ENCODE data around the gene BTF3. TPM values are rescaled to one million over a fixed set of nuclear protein-coding genes. Genes with fewer than 3 reads are reported as not detected.
A peak's percentile ranks its signal among the peaks of the same experiment; 100 is the strongest.
"Not testable (repeated sequence)": the region's sequence is repeated elsewhere in the genome, so short reads cannot be mapped to it uniquely, and the experiment has no call there.

BTF3 gene
- total RNA-seq (100 to 1,000 TPM; 380 to 468 (median 414) TPM), polyA plus RNA-seq (530 TPM)
- long read RNA-seq, donor 1, transcript BTF3-201 (6 exons, 897 nt) = major isoform, 199 of 228 reads
- long read RNA-seq, donor 1, transcript BTF3-202 (6 exons, 1,237 nt) = minor isoform, 22 of 228 reads
- long read RNA-seq, donor 1, partial matches to known transcripts = 1 of 228 reads
- long read RNA-seq, donor 1, other reads (novel, unspliced or antisense) = 6 of 228 reads
- long read RNA-seq, donor 2, transcript BTF3-201 (6 exons, 897 nt) = major isoform, 149 of 174 reads
- long read RNA-seq, donor 2, transcript BTF3-202 (6 exons, 1,237 nt) = minor isoform, 22 of 174 reads
- long read RNA-seq, donor 2, partial matches to known transcripts = 2 of 174 reads
- long read RNA-seq, donor 2, other reads (novel, unspliced or antisense) = 1 of 174 reads
- long read RNA-seq, donor 3, transcript BTF3-201 (6 exons, 897 nt) = major isoform, 169 of 225 reads
- long read RNA-seq, donor 3, transcript BTF3-202 (6 exons, 1,237 nt) = minor isoform, 46 of 225 reads
- long read RNA-seq, donor 3, partial matches to known transcripts = 1 of 225 reads
- long read RNA-seq, donor 3, other reads (novel, unspliced or antisense) = 6 of 225 reads
- long read RNA-seq, donor 4, transcript BTF3-201 (6 exons, 897 nt) = major isoform, 124 of 147 reads
- long read RNA-seq, donor 4, transcript BTF3-202 (6 exons, 1,237 nt) = minor isoform, 20 of 147 reads
- long read RNA-seq, donor 4, partial matches to known transcripts = 0 of 147 reads
- long read RNA-seq, donor 4, other reads (novel, unspliced or antisense) = 2 of 147 reads

DNA sequence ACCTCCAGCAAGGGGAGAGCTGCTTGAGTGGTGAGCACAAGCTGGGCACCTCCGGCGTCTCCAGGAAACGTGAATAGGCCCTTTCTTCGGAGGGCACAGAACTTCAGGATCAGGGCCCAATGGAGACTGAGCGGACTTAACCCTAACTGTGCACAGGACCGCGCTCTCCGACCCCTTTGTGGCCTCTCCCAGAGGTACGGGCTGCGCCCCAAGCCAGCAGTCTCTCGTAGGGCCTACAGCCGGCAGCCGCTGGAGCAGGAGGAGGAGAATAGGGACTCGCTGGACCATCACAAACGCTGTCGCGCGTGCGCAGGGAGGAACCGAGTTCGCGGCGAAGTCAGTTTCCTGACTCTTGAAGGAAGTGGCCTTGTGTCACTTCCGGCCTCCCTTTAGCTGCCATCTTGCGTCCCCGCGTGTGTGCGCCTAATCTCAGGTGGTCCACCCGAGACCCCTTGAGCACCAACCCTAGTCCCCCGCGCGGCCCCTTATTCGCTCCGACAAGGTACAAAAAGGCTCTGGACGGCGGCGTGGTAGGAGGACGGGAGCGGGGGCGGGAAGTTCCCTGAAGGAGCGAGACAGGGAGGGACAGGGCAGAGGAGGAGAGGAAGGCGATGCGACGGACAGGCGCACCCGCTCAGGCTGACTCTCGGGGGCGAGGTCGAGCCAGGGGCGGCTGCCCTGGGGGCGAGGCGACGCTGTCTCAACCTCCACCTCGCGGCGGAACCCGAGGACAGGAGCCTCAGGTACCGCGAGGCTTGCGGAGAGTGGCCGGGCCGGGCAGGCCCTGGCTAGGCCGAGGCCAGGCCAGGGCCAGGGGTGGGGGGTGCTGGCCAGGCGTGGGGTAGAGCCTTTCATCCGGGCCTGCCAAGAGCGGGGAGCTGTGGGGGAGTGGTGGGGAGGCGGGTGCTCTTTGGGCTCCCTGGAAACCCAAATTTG, at the start of gene BTF3:
BTF3 (plus strand) TSS at position 386 of the 936 bp plus-strand sequence; CDS start at position 612, 226 bp downstream.
- DNase-seq = peak; percentile 97 to 99 (median 98)
- under 1% methylated on average over 67 of the region's 67 CpGs for WGBS
- peak within 1 kb of the TSS; percentile 89 for H3K27ac ChIP-seq (ENCODE audit: low read length)
- peak within 1 kb of the TSS; percentile 71 for H3K4me3 ChIP-seq (ENCODE audit: low read length)
- H3K4me1 ChIP-seq (ENCODE audit: control insufficient read depth, insufficient read depth, low read length) = peaks cover 4% of the 10 kb centered on the region
- ATAC-seq = peak; percentile 99
- H3K9me3 ChIP-seq (ENCODE audit: control insufficient read depth, low read length) = no peaks in the 10 kb centered on the region
- no peaks in the 10 kb centered on the region for H3K27me3 ChIP-seq (ENCODE audit: control insufficient read depth, insufficient read depth)
- intact Hi-C loops (cut with DNase I) = no loop called here

DNA sequence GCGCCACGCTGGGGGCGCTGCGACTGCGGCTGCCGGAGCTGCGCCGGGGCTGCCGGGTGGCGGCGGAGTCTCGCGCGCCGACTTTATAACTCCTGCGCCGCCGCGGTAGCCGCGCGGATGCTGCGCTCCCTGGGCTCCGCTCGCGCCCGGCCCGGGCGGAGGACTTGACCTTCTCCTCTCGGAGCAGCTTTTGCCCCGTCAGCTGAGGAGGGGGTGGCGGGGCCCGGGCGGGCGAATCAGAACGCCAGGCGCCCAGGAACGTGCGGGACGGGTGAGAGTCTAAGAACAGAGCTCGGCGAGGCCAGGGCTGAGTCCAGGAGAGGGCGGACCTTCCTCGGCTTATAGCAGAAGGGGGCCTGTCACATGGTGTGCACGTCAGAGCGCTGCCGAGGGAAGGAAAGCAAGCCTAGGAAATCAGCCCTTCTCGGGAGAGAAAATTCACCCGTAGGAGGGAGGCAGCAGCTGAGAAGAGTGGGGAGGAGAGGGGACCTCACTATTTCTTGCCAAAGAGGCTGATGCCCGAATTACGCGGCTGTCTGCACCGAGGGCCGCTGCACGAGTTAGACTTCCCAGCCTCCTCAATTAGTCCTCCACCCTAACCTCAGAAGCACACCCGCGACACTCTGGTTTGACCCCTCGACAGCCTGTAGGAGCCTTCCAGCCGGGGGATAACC, 49.6 kb upstream of the BTF3 start, which contains the start of gene FOXD1:
FOXD1 (minus strand) TSS at position 315 of the 674 bp plus-strand sequence. CDS start 415 bp downstream, outside the sequence.
- peak; percentile 66 to 78 (median 69) for DNase-seq
- Histone ChIP-seq H3K4me3 (ENCODE audit: low read length) (peak within 1 kb of the TSS; percentile 40), H3K27ac (ENCODE audit: low read length) (no peak within 1 kb of the TSS), H3K27me3 (ENCODE audit: control insufficient read depth, insufficient read depth) (no peaks in the 10 kb centered on the region), H3K4me1 (ENCODE audit: control insufficient read depth, insufficient read depth, low read length) (peaks cover 3% of the 10 kb centered on the region), H3K9me3 (ENCODE audit: control insufficient read depth, low read length) (no peaks in the 10 kb centered on the region)
- ATAC-seq = peak; percentile 81 to 90
- under 1% methylated on average over 59 of the region's 59 CpGs for WGBS
- intact Hi-C loops (cut with DNase I) = no loop called here

DNA sequence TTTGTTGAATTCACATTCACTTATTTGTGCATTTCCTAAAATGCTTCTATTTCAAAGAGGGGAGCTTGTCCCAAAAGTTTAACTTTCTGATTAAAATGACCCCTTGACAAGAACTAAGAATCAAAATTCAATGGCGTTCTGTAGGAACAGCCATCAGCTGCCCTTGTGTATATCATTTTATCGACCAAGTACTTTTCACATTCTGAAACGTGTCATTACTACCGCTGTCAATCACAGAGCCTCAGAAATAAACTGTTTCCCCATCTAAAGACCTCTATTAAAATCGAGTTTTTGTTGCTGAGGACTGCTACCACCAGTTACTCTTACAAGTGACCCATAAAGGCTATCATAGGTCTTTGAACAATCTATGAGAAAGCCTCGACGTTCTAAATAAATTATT, 48.1 kb upstream of the BTF3 start:
- no peak overlapping the region for H3K4me3 ChIP-seq (ENCODE audit: low read length)
- 11% methylated on average over 7 of the region's 7 CpGs for WGBS
- DNase-seq (no peak), ATAC-seq (no peak)
- H3K9me3 ChIP-seq (ENCODE audit: control insufficient read depth, low read length) = no peaks in the 10 kb centered on the region
- peaks cover 3% of the 10 kb centered on the region for H3K4me1 ChIP-seq (ENCODE audit: control insufficient read depth, insufficient read depth, low read length)
- H3K27me3 ChIP-seq (ENCODE audit: control insufficient read depth, insufficient read depth) = no peaks in the 10 kb centered on the region
- no peak overlapping the region for H3K27ac ChIP-seq (ENCODE audit: low read length)
- intact Hi-C loops (cut with DNase I) = loop anchor here in 3 of 4 donors (5.0 to 10.0 kb wide), 3 partner anchors 233 to 368 kb away; no protein-coding TSS in a partner anchor

DNA sequence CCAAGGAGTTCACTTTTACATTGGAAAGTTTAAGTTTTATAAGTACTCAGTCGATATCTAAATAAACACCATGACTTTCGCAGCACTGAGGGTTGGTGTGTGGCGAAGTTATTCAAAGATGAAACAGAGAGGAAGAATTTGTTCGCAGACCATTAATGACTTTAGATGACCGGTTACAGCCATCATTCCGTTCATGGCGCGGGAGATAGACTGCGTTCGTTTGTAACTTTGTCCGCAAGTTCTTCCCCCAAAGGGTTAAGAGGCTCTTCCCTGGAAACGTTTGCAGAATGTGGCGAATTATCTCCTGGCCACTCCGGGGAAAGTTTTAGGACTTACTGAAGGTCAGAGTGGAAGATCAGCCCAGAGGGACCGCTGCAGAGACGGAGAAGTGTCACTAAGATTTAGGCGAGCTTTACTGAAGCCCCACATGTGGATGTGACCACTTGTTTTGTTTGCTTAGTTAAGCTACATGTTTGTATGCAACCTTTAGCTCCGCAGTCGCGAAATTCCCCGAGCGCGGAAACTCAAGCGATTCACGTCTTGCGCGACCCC, 47.5 kb upstream of the BTF3 start:
- ATAC-seq (peak in 1 of 2 donors; percentile 7), DNase-seq (no peak)
- intact Hi-C loops (cut with DNase I) = loop anchor here in 3 of 4 donors (5.0 to 10.0 kb wide), 3 partner anchors 233 to 368 kb away; no protein-coding TSS in a partner anchor
- Histone ChIP-seq H3K4me3 (ENCODE audit: low read length) (no peak overlapping the region), H3K4me1 (ENCODE audit: control insufficient read depth, insufficient read depth, low read length) (peaks cover 3% of the 10 kb centered on the region), H3K27me3 (ENCODE audit: control insufficient read depth, insufficient read depth) (no peaks in the 10 kb centered on the region), H3K9me3 (ENCODE audit: control insufficient read depth, low read length) (no peaks in the 10 kb centered on the region), H3K27ac (ENCODE audit: low read length) (no peak overlapping the region)
- WGBS = 8% methylated on average over 27 of the region's 27 CpGs

DNA sequence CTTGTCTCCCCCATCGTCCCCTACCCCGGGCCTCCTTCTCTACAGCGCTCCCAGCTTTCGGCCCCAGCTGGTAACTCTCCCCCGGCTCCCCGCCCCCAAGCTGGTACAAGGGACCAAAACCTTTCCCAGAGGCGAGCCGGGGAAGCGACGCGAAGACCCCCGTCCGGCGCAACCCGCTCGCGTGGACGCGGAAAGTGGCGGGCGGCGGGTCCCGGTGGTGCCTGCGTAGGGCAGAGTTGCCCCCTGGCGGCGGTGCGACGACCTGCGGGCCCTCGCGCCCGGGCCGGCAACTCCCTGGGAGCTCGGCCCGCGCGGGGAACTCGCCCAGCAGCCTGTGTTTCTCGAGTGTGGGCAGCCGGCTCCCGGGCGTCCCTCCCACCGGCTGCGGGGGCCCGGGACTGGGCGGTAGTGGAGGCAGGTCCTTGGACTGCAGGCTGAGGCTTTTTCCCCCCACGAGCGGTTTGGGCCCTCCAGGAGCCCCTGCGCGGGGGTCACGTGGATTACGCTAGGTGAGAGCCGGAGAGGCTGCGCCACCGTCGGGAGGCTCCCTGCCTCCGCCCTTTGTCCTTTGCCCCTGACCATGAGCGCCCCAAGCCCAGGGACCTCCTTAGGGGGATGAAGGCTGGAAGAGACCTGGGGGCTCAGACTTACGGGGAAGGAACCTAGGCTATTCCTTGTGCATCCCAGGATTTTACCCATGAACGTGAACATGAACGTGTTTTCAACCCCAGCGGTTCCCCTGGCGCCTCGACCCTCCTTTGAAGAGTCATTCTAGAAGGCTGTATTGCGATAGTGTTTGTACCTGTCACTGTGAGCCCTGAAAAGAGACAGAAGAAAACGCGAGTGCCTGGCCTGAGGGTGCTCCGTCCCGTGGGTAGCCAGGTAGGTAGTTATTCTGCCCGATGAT, 46.8 kb upstream of the BTF3 start:
- H3K27me3 ChIP-seq (ENCODE audit: control insufficient read depth, insufficient read depth) = no peaks in the 10 kb centered on the region
- DNase-seq = peak; percentile 70 to 85 (median 83)
- intact Hi-C loops (cut with DNase I) = loop anchor here in 3 of 4 donors (5.0 to 10.0 kb wide), 3 partner anchors 234 to 369 kb away; no protein-coding TSS in a partner anchor

DNA sequence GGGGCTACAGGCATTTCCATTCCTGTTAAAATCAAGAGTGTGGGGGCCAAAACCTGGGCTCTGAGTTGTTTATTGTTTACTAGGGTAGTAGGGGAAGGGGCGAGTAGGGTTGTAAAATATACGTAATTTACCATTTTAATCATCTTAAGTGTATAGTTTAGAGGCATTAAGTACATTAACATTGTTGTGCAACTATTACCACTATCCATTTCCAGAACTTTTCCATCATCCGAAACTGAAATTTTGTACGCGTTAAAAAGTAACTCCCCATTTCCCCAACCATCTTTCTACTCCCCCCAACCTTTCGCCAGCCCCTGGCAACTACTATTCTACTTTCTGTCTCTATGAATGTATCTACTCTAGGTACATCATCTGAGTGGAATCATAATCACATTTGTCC, 46.0 kb upstream of the BTF3 start:
- Histone ChIP-seq H3K4me1 (ENCODE audit: control insufficient read depth, insufficient read depth, low read length) (no peaks in the 10 kb centered on the region), H3K4me3 (ENCODE audit: low read length) (no peak overlapping the region), H3K27ac (ENCODE audit: low read length) (no peak overlapping the region), H3K27me3 (ENCODE audit: control insufficient read depth, insufficient read depth) (no peaks in the 10 kb centered on the region), H3K9me3 (ENCODE audit: control insufficient read depth, low read length) (no peaks in the 10 kb centered on the region)
- intact Hi-C loops (cut with DNase I) = loop anchor here in 3 of 4 donors (5.0 to 10.0 kb wide), 3 partner anchors 235 to 370 kb away; no protein-coding TSS in a partner anchor
- DNase-seq (no peak), ATAC-seq (no peak)
- WGBS = 57% methylated on average over 6 of the region's 6 CpGs

More for the DNA sequence above, 46.8 kb upstream of the BTF3 start:
- WGBS = 4% methylated on average over 70 of the region's 70 CpGs
- H3K9me3 ChIP-seq (ENCODE audit: control insufficient read depth, low read length) = no peaks in the 10 kb centered on the region
- H3K4me3 ChIP-seq (ENCODE audit: low read length) = no peak overlapping the region
- peaks cover 2% of the 10 kb centered on the region for H3K4me1 ChIP-seq (ENCODE audit: control insufficient read depth, insufficient read depth, low read length)
- peak; percentile 69 to 77 for ATAC-seq
- H3K27ac ChIP-seq (ENCODE audit: low read length) = no peak overlapping the region

DNA sequence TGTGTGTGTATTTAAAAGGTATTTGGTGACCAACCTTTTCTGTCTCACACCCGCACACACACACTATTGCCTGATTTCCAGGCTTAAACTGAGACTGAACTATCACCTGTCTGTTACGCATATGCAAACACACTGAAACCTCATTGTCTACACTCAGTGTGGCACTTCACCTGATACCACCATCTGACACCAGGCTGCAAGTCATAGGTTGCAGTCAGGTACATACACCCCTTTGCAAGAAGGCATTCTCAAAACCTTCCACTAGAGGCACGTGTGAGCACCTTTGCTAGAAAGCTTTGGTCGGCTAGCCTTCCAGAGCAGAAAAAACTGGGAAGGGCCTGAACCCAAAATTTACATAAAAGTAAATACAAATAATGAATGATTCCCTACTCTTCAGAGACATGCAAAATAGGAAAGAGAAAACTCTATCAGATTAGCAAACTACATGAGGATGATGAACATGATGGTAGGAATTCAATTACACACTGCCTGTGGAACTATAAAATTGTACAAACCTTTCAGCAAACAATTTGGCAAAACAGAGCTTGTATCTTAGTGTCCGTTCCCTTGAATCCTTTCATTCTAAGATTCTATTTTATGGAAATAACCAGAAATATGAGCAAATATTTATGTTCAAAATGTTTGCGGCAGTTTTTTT, 43.7 kb upstream of the BTF3 start:
- H3K4me3 ChIP-seq (ENCODE audit: low read length) = no peak overlapping the region
- peak; percentile 41 to 59 for ATAC-seq
- H3K4me1 ChIP-seq (ENCODE audit: control insufficient read depth, insufficient read depth, low read length) = no peaks in the 10 kb centered on the region
- H3K9me3 ChIP-seq (ENCODE audit: control insufficient read depth, low read length) = no peaks in the 10 kb centered on the region
- no peak overlapping the region for H3K27ac ChIP-seq (ENCODE audit: low read length)
- intact Hi-C loops (cut with DNase I) = loop anchor here in 3 of 4 donors (5.0 to 10.0 kb wide), 3 partner anchors 237 to 372 kb away; no protein-coding TSS in a partner anchor
- no peaks in the 10 kb centered on the region for H3K27me3 ChIP-seq (ENCODE audit: control insufficient read depth, insufficient read depth)
- no peak for DNase-seq
- WGBS = 45% methylated on average over 6 of the region's 6 CpGs

DNA sequence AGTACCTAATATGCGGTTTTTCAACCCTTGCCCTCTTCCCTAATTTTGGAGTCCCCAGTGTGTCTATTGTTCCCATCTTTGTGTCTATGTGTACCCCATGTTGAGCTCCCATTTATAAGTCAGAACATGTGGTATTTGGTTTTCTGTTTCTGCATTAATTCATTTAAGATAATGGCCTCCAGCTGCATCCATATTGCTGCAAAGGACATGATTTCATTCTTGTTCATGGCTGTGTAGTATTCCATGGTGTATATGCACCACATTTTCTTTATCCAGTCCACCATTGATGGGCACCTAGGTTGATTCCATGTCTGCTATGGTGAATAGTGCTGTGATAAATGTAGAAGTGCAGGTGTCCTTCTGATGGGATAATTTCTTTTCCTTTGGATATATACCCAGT, 41.8 kb upstream of the BTF3 start:
- not testable (repeated sequence) for H3K9me3 ChIP-seq (ENCODE audit: control insufficient read depth, low read length); H3K27me3 ChIP-seq (ENCODE audit: control insufficient read depth, insufficient read depth); DNase-seq; H3K27ac ChIP-seq (ENCODE audit: low read length); ATAC-seq; H3K4me3 ChIP-seq (ENCODE audit: low read length); H3K4me1 ChIP-seq (ENCODE audit: control insufficient read depth, insufficient read depth, low read length)
- intact Hi-C loops (cut with DNase I) = loop anchor here in 1 of 4 donors (10.0 kb wide), 1 partner anchor 242 kb away; no protein-coding TSS in a partner anchor
- WGBS = 82% methylated on average over 1 of the region's 1 CpG

Measured in right cardiac atrium (tissue), 5 donors.